ENCODE data around the gene PDSS2. TPM values are rescaled to one million over a fixed set of nuclear protein-coding genes. Genes with fewer than 3 reads are reported as not detected.

Gene PDSS2
- total RNA-seq, 1 experiment from 2014 or later = 17.7 TPM

- ChIA-PET POLR2A (no interaction called here), CTCF (no interaction called here)
- no peak for DNase-seq (ENCODE audit: low read depth, low spot score)
- no peak overlapping the region for H3K27ac ChIP-seq (ENCODE audit: low read length)
- H3K36me3 ChIP-seq (ENCODE audit: control insufficient read depth, insufficient read depth, low read length) = no peaks in the 10 kb centered on the region
- no peak overlapping the region for H3K4me3 ChIP-seq (ENCODE audit: low read depth in 2 of 2, low read length in 2 of 2)
- no peaks in the 10 kb centered on the region for H3K27me3 ChIP-seq (ENCODE audit: control insufficient read depth, insufficient read depth, low read length)
- BruUV-seq (replicated peaks) = no TSS peak
- TF ChIP-seq TCF7L2 (IDR thresholded peaks at IDR 0.05; ENCODE audit: low read depth, low read length) (no peak), CTCF (IDR thresholded peaks at IDR 0.05) (no peak), POLR2AphosphoS5 (IDR thresholded peaks at IDR 0.05; ENCODE audit: low read depth, low read length) (no peak), SIN3A (IDR thresholded peaks at IDR 0.05; ENCODE audit: borderline replicate concordance, insufficient read depth, low read depth, low read length) (no peak), REST (IDR thresholded peaks at IDR 0.05; ENCODE audit: insufficient read depth in 1 of 2, low read depth in 2 of 2, low read length in 1 of 2) (no peak)
- peaks cover 4% of the 10 kb centered on the region; the same call in 1 of the 2 replicates for H3K4me1 ChIP-seq (ENCODE audit: control insufficient read depth, insufficient read depth, low read length)
- no peak for ATAC-seq
- no peaks in the 10 kb centered on the region for H3K9me3 ChIP-seq (ENCODE audit: control insufficient read depth, insufficient read depth, low read depth, low read length)
- intact Hi-C loops (cut with micrococcal nuclease; ENCODE audit: unreplicated experiment) = no loop called here
- in situ Hi-C loops (cut with HindIII; ENCODE audit: low pct_unique_long_range_greater_than_20kb, low sequenced_read_pairs) = no loop called here
Observed at GRCh38 chr6:107441682-107442081, 17.7 kb downstream of the PDSS2 start.

- no peak for ATAC-seq
- Histone ChIP-seq H3K4me1 (ENCODE audit: control insufficient read depth, insufficient read depth, low read length) (peaks cover 4% of the 10 kb centered on the region; the same call in 1 of the 2 replicates), H3K9me3 (ENCODE audit: control insufficient read depth, insufficient read depth, low read depth, low read length) (no peaks in the 10 kb centered on the region), H3K36me3 (ENCODE audit: control insufficient read depth, insufficient read depth, low read length) (no peaks in the 10 kb centered on the region), H3K27me3 (ENCODE audit: control insufficient read depth, insufficient read depth, low read length) (no peaks in the 10 kb centered on the region), H3K4me3 (ENCODE audit: low read depth in 2 of 2, low read length in 2 of 2) (no peak overlapping the region), H3K27ac (ENCODE audit: low read length) (no peak overlapping the region)
- TF ChIP-seq TCF7L2 (IDR thresholded peaks at IDR 0.05; ENCODE audit: low read depth, low read length) = no peak
- TF ChIP-seq SIN3A (IDR thresholded peaks at IDR 0.05; ENCODE audit: borderline replicate concordance, insufficient read depth, low read depth, low read length) = no peak
- no peak for TF ChIP-seq REST (IDR thresholded peaks at IDR 0.05; ENCODE audit: insufficient read depth in 1 of 2, low read depth in 2 of 2, low read length in 1 of 2)
- TF ChIP-seq POLR2AphosphoS5 (IDR thresholded peaks at IDR 0.05; ENCODE audit: low read depth, low read length) = no peak
- TF ChIP-seq CTCF (IDR thresholded peaks at IDR 0.05) = no peak
- in situ Hi-C loops (cut with HindIII; ENCODE audit: low pct_unique_long_range_greater_than_20kb, low sequenced_read_pairs) = no loop called here
- ChIA-PET POLR2A (interaction anchor here (0.5 kb wide), 1 partner anchor 18 kb away, joined by 3 read pairs; no protein-coding TSS in a partner anchor), CTCF (no interaction called here)
- intact Hi-C loops (cut with micrococcal nuclease; ENCODE audit: unreplicated experiment) = no loop called here
- BruUV-seq (replicated peaks) = no TSS peak
- no peak for DNase-seq (ENCODE audit: low read depth, low spot score)
Observed at GRCh38 chr6:107440936-107441335, 18.4 kb downstream of the PDSS2 start.

Measured in Panc1 (cell line).